ENCODE measurements around the gene FMN1.

The FMN1 gene

DNA sequence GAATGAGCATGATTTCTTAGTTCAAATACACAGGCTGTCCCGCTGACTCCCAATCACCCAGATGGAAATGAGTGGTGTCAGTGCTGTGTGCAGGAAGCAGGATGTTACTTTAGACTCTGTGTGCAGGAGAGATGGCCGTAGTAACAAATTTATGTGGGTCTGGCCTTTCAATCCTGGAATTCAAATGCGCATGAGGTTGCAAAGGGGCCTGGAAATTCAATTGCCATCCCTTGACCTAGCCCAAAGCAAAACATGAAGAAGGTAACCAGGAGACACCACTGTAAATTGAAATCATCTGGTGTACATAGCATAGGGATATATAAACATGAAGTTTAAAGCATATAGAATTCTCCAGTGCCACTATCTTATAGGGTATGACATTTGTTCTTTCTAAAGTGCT, 443.5 kb downstream of the FMN1 start:
- DNase-seq: no peak

DNA sequence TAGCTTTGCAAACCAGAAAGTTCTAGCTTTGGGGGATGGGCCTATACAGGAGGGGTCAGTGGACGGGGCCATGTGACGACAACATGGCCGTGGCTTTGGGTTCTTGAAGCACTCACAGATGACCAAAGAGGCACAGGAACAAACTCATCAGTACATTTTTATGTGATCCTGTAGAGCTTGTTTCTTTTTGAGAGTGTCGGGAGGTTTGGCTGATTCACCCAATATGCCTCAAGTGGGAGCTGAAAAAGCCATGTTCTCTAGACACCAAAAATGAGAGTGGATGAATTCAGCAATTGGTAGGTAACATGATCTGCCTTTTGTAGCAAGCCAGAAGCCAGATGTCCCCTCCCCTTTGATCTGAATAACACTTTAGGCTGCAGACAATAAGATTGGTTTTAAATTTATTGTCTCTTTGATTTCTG, 446.6 kb downstream of the FMN1 start:
- peak; percentile 71 for DNase-seq

DNA sequence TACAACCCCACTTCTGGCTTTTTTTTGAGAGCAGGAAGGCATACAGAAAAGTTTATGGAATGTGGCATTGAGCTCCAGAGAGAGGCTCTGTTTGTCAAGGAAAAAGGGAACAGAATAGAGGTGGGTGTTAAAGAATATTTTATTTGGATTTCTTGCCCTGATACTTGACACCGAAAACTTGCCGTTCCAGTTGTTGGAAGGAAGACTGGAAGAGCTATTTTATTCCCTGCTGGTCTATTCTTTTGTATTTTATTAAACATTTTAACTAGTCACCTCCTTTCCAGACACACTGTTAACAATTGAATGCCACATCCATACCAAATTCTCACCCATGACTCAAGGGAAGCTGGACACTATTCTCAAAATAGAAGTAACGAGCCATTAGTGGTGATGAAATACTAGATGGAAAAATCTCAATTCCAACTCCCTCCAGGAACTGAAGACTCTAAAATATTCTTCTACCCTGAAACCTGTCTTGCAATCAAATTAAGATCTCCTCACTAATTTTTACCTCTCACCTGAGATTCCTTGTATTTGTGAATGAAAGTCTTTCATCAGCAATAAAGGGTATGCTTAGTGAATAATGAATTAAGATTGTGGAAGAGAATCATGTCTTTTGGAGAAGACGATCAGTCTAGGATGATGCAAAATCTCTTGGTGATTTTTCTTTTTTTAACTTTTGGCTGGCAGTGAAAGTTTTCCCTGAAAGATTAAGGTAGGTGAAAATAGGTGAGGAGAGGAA, 448.2 kb downstream of the FMN1 start:
- DNase-seq: no peak

DNA sequence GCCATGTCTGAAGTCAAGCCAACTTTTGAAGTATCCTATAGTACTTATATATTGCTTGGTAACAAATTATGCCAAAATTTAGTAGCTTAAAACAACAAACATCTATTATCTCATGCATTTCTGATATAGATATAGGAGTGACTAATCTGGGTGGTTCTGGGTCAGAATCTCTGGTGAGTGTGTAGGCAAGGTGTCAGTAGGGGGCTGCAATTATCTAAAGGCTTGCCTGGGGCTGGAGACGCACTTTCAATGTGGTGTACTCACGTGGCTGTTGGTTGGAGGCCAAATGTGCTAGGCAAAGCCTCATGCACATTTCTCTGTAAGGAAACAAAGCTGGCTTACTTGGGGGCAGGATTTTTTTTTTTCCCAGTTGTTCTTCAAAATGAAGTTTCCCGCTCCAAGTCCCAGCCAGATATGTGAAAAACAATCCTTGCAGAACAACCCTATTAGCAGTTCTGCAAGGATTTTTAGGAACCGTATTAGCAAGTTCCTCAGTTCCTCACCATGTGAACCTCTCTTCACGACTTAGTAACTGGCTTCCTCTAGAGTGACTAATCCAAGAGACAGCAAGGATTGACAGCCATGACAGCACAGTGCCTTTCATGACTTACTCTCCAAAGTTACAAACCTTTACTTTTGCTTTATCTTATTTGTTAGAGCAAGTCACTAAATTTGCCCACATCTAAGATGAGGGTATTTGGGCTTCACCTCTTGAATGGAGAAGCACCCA, 450.9 kb downstream of the FMN1 start:
- DNase-seq: peak; percentile 71

DNA sequence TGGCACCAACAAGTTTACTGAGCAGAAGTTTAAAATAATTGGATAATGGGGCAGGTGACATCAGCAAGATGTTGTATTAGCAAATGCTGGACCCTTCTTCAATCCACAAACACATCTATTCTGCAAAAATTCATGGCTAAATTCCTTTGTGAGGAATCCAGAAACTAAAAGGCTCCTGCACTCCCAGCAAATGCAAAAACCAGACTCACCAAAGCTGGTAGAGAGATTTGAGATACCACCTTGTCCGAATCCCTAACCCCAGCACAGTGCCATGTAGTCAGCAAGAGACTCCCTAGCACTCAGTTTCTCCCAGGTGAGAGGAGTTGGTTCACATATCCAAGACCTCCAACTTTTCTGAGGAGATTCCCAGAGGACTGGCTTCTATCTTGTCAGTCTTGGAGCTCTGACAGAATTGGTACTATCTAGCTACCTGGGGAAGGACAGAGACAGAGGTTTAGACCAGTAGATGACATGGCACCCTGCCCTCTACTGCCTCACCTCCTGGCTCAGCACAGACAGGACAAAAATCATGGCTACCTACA, 454.9 kb downstream of the FMN1 start:
- DNase-seq: peak; percentile 64

DNA sequence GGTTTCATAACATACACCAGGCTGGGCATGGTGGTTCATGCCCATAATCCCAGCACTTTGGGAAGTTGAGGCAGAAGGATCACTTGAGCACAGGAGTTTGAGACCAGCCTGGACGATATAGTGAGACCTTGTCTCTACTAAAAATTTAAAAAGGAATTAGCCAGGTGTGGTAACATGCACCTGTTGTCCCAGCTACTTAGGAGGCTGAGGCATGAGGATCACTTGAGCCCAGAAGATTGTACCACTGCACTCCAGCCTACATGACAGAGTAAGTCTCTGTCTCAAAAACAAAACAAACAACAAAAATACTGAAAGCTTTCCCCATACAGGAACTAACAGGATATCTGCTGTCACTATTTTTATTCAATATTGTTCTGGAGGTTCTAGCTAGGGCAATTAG, 455.8 kb downstream of the FMN1 start:
- peak; percentile 66 for DNase-seq

DNA sequence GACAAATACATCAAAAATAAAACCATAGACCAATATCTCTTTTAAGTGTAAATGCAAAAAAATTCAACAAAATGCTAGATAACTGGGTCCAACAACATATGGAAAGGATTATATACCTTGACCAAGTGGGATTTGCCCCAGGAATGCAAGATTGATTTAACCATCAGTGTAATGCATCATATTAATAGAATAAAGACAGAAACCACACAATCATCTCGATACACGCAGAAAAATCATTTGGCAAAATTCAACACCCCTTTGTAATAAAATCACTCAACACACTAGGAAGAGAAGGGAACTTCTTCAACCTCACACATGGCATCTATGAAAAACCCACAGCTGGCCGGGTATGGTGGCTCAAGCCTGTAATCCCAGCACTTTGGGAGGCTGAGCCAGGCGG, 457.2 kb downstream of the FMN1 start:
- DNase-seq: peak; percentile 63

DNA sequence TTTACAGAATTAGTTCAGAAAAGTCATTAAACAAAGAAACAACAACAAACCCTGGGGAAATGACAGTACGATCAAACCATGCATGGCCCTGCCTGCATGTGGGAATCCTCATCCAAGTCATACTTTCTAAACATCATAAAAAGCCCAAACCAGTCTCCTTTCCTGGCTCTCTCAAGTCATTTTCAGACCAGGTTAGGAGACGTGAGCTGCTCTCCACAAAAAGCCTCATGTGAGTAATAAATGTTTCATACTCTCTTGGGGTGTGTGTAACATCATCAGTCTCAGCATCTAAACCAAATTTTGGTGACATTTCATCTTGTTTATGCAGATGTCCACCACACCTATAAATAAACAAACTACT, 457.8 kb downstream of the FMN1 start:
- no peak for DNase-seq

DNA sequence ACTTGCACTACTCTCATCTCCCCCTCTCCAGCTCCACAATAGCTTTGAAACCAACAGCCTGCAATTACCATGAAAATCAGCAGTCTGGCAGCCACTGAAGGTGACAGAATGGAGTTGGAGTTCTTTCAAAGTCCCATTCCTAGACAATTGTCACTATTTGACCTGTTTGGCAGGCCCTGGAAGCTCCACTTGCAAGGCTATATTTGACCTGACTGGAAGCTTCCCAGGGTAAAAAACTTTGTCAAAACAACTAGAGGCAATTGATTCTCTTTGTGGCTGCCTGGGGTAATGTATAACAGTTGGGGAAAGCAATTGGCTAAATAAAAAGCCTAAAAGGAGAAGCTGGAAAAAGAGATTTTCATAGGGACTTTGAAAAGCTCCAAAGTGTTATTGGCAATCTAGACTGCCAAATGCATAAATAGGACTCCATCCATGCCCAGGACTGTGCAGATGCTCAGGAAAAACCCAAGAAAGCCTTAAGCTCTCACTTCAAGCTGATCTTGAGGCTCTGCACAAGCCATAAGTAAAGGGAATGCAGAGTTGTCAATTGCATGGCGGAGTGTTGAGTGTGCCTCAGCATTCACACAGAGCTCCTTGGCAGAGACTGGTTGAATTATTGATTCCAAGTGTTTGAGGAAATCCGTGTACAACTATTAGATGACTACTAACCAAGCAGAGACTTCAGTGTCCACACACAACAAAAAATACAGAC, 458.4 kb downstream of the FMN1 start:
- DNase-seq: no peak

DNA sequence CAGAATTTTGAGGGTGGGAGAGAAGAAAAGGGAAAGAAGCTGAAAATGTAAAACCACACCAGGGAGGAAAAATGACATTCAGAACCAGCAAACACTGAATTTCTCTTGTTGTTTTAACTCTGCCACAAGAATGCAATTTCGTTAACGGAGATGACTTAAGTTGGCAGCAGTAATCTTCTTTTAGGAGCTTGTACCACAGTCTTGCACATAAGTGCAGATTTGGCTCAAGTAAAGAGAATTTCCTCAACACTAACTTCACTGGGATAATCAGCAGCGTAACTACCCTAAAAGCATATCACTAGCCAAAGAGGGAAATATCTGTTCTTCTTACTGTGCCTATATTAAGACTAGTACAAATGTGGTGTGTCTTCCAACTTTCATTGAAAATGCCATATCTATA, 461.2 kb downstream of the FMN1 start:
- DNase-seq: peak; percentile 63

DNA sequence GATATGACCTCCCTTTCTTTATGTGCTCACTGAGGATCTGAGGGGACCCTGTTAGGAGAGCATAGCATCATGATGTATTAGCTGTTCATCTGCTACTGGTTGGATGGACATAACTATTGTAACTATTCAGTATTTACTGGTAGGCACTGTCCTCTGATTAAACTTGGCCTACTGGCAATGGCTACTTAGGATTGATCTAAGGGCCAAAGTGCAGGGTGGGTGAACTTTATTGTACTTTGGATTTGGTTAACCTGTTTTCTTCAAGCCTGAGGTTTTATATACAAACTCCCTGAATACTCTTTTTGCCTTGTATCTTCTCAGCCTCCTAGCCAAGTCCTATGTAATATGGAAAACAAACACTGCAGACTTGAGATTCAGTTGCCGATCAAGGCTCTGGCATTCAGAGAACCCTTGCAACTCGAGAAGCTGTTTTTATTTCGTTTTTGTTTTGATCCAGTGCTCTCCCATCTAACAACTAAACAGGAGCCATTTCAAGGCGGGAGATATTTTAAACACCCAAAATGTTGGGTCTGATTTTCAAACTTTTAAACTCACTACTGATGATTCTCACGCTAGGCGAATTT, 461.8 kb downstream of the FMN1 start:
- no peak for DNase-seq

DNA sequence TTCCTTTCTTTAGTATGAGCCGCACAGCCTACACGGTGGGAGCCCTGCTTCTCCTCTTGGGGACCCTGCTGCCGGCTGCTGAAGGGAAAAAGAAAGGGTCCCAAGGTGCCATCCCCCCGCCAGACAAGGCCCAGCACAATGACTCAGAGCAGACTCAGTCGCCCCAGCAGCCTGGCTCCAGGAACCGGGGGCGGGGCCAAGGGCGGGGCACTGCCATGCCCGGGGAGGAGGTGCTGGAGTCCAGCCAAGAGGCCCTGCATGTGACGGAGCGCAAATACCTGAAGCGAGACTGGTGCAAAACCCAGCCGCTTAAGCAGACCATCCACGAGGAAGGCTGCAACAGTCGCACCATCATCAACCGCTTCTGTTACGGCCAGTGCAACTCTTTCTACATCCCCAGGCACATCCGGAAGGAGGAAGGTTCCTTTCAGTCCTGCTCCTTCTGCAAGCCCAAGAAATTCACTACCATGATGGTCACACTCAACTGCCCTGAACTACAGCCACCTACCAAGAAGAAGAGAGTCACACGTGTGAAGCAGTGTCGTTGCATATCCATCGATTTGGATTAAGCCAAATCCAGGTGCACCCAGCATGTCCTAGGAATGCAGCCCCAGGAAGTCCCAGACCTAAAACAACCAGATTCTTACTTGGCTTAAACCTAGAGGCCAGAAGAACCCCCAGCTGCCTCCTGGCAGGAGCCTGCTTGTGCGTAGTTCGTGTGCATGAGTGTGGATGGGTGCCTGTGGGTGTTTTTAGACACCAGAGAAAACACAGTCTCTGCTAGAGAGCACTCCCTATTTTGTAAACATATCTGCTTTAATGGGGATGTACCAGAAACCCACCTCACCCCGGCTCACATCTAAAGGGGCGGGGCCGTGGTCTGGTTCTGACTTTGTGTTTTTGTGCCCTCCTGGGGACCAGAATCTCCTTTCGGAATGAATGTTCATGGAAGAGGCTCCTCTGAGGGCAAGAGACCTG, 463.5 kb downstream of the FMN1 start:
- peak; percentile 74 for DNase-seq

DNA sequence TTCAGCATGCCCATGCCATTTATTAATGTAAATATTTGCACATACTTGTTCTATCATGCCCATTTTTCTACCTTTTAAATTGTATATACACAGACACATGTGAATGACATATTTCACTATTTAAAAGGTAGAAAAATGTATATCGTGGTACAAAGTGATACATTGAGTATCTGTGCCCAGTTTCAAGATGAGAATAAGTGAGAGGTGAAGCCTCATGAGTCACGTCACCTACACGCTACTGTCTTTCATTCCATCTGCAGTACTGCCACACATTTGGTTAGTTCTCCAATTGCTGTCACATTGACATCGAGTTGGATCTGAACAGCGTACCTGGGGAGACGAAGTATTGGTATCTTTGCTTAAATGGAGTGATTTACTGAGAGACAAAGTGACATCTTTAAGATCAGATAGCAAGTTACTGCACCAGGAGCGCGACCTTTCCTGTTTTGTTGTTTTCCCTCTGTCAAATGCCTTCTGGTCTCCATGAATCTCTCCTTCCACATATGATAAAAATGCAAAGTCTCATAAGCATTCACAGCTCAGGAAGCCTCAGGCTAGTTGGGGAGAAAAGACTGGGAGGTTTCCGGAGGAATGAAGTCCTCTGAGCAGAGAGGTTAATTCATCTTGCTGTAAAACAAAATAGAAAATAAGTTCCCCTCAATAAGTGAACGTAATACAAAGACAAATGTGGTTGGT, 464.7 kb downstream of the FMN1 start:
- DNase-seq: no peak

DNA sequence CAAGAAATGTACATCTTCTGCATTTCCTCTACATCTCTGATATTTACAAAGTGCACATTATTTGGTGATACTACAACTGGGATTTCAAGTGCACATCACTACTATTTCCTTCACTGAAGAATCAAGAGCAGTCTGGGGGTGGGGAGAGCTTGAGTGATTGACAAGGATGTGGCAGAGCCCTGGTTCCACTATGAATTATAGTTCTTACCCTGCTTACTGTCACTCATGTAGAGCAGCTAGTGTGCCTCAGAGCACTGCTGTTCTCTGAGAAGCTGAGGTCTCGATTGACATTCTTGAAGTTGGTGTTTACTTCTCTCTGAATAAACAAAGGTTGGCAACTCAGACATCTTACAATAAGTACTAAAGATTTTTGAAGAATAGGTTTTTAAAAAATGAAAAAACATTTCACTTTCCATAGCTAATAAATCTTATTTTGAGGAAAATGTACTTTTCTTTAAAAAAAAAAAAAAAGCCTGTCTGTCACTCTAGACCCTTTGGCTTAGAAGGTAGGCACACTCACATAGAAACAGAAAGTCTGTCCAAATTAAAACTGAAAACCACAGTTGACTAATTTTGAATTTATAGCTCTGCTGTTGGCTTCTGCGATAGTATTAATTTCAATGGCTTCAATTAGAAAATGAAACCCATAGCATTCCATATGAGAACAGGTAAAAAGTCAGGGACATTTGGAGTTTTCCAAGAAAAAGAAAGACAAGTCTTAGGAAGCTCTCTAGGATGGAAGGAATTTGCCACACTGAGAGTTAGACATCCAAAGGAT, 471.2 kb downstream of the FMN1 start:
- no peak for DNase-seq

DNA sequence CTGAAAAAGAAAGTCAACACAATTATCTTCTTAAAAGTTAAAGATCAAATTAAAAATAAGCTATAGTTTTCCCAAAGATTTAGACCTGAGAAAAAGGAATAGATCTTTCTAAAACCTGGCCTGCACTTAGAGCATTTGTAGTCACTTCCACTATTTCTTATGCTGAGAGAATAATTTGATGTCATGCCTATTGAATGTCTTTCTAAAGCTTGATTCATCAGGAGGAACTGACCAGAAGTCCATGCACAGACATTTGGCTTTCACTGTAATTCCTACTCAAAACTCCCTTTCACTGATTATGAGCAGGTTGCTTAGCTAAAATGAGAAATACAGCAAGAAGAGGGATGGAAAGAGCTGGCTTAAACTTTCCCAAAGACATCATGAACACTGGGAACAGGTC, 472.4 kb downstream of the FMN1 start:
- no peak for DNase-seq

DNA sequence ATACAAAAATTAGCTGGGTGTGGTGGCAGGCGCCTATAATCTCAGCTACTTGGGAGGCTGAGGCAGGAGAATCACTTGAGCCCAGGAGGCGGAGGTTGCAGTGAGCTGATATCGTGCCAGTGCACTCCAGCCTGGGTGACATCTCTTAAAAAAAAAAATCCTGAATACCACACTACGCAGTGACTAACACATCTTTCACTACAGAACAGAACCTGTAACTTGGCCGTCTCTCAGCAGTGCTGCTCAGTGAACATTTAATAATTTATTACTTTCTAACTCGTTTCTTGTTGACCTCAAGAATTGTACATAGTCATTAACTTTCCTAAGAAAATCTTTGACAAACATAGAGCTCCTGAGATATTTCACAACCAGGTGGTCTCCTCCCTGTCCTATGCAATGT, 472.9 kb downstream of the FMN1 start:
- DNase-seq: no peak

DNA sequence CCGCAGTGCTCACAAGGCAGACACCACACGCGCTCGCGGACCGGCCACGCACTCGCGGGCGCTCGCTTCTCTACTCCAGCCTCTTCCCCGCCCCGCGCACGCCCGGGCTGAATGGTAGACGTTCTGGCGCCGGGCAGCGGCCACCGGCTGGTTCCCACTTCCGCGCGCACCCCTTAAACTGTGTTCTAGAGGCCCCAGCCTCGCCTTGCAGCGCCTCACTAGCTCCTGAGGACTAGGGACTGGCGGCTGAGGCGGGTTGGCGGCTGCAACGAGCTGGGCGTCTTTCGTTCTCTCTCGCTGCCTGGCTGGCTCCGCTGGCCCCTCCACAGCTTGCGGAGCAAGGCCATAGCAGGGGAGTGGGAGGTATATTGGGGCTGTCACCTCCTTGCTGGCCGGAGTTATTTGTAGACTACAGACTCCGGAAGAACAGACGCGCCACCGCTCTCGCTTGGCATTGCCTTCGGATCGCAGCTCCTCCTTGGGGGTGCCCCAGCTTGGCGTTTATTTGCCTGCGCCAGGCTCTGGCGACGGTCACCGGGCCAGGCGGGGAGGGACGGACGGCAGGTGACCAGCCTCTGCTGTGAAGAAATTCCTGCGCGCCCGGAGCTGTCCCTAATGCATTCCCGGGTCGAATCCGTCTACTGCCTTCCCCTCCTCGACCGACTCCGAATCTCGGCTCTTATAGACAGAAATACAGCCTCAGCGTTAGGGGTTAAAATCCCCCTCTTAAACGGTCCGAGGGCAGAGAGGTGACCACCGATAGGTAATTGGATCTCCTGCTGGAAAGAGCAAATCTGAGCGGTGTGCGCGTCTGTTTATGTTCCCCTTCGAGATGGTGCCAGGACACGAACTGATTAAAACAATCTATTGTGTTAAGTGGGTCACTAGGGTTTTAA, 475.4 kb downstream of the FMN1 start:
- no peak for DNase-seq

DNA sequence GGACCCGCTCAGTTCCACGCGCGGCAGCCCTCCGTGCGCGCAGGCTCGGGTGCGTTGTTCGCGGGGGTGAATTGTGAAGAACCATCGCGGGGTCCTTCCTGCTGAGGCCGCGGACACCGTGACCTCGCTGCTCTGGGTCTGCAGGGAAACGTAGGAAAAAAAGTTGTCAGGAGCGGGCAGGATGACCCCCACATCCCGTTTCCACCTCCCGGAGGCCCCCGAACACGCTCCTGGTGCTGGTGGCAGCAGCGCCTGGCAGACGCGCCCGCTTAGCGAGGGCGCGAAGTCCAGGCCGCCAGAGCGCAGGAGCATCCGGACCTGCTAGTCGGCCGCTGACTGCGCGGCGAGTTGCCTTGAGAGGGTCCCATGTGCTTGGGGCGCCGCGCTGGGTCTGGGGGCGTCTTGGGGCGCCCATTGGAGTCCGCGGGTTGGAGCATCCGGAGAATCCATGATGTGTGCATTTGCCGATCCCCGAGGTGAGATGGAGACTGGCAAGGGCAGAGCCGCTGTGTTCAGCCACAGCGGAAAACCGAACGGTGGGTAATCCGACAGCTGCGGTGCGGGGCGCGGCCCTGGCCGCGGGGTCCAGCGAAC, 476.2 kb downstream of the FMN1 start:
- no peak for DNase-seq

Data from fibroblast of skin of scalp (primary cell).